Measurements from ENCODE around the gene HDAC4. TPM values are rescaled to one million over a fixed set of nuclear protein-coding genes. Genes with fewer than 3 reads are reported as not detected.

The HDAC4 gene
- total and polyA plus RNA-seq, 10 of the 15 experiments (the other 5 are each of a cell fraction or from before 2014, with no cell fraction given): 0.22 to 15.7 (median 4.8) TPM

DNA sequence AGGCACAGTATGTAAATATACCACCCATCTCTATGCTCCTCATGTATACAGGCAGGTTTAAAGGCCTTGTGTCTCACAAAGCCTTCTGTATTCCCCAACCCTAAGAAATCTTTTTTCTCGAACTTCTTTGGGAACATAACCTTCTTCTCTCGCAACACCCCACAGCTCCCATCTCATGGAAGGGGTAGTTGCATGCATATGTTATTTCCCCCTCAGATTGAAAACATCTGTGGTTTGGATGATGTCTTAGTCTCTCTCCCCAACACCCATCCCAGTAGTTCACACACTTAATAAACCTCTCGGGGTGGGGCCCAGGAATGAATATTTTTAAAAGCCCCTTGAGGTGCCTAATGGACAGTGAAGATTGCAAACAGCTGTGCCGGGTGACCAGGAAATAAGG, 21.0 kb upstream of the HDAC4 start:
- H3K27ac ChIP-seq (ENCODE audit: control insufficient read depth, insufficient read depth): no peak overlapping the region
- no peaks in the 10 kb centered on the region for H3K4me1 ChIP-seq (ENCODE audit: control insufficient read depth, insufficient read depth, low read length)
- ATAC-seq (no peak), FAIRE-seq (no peak), DNase-seq (ENCODE audit: low read depth, low spot score) (no peak)
- 28% methylated on average over 4 of the region's 4 CpGs for WGBS (ENCODE audit: insufficient coverage, insufficient replicate concordance, low lambda C conversion rate, missing lambda C conversion rate)
- no peaks in the 10 kb centered on the region for H3K79me2 ChIP-seq (ENCODE audit: control insufficient read depth, insufficient read depth, low read length)
- no peaks in the 10 kb centered on the region for H3K9me3 ChIP-seq (replicated peaks; ENCODE audit: control insufficient read depth, insufficient read depth, low read length)
- TF ChIP-seq STAT1 (conservative IDR thresholded peaks at IDR 0.05): no peak
- no peak for TF ChIP-seq PBX3 (IDR thresholded peaks at IDR 0.05; ENCODE audit: insufficient replicate concordance, low read depth, low read length)
- TF ChIP-seq RB1 (IDR thresholded peaks at IDR 0.05; ENCODE audit: borderline replicate concordance): no peak
- no peak for TF ChIP-seq GABPA (IDR thresholded peaks at IDR 0.05; ENCODE audit: low read depth)
- no peak for TF ChIP-seq ZNF24 (IDR thresholded peaks at IDR 0.05)
- TF ChIP-seq CHD4 (IDR thresholded peaks at IDR 0.05): no peak
- no peak for TF ChIP-seq FOXM1 (IDR thresholded peaks at IDR 0.05; ENCODE audit: low read depth, low read length)
- TF ChIP-seq IKZF2 (IDR thresholded peaks at IDR 0.05): no peak
- no peak for TF ChIP-seq MEF2A (IDR thresholded peaks at IDR 0.05; ENCODE audit: insufficient read depth, low read depth, low read length)
- TF ChIP-seq, protein P1, sequence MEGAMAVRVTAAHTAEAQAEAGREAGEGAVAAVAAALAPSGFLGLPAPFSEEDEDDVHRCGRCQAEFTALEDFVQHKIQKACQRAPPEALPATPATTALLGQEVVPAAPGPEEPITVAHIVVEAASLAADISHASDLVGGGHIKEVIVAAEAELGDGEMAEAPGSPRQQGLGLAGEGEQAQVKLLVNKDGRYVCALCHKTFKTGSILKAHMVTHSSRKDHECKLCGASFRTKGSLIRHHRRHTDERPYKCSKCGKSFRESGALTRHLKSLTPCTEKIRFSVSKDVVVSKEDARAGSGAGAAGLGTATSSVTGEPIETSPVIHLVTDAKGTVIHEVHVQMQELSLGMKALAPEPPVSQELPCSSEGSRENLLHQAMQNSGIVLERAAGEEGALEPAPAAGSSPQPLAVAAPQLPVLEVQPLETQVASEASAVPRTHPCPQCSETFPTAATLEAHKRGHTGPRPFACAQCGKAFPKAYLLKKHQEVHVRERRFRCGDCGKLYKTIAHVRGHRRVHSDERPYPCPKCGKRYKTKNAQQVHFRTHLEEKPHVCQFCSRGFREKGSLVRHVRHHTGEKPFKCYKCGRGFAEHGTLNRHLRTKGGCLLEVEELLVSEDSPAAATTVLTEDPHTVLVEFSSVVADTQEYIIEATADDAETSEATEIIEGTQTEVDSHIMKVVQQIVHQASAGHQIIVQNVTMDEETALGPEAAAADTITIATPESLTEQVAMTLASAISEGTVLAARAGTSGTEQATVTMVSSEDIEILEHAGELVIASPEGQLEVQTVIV (IDR thresholded peaks at IDR 0.05; ENCODE audit: borderline replicate concordance, partially characterized antibody): no peak
- TF ChIP-seq GATAD2B (conservative IDR thresholded peaks at IDR 0.05; ENCODE audit: low read depth): no peak
- TF ChIP-seq KLF5 (IDR thresholded peaks at IDR 0.05; ENCODE audit: partially characterized antibody): no peak
- no peak for TF ChIP-seq DPF2 (IDR thresholded peaks at IDR 0.05)
- RAD21 ChIA-PET (ENCODE audit: unreplicated experiment): no interaction called here
- no peaks in the 10 kb centered on the region for H4K20me1 ChIP-seq (ENCODE audit: control insufficient read depth, insufficient read depth)
- in situ Hi-C loops (cut with MboI): no loop called here
- no peak overlapping the region for H3K4me2 ChIP-seq (ENCODE audit: control insufficient read depth, insufficient read depth)
- CTCF ChIA-PET: interaction anchor here (1.2 kb wide), 1 partner anchor 40 kb away, joined by 4 read pairs; no protein-coding TSS in a partner anchor
- no peak overlapping the region for H3K4me3 ChIP-seq
- SMC1A ChIA-PET (ENCODE audit: uncharacterized antibody, unreplicated experiment): no interaction called here
- H2AFZ ChIP-seq (ENCODE audit: control insufficient read depth, low read depth, low read length): no peak overlapping the region
- peaks cover 0 to 2% of the 10 kb centered on the region in 2 experiments; a peak in 1 of 4 replicates for H3K27me3 ChIP-seq (replicated peaks in 1 of 2; ENCODE audit: control insufficient read depth in 2 of 2, insufficient read depth in 2 of 2, low read length in 1 of 2)
- H3K36me3 ChIP-seq (ENCODE audit: control insufficient read depth in 2 of 2, insufficient read depth in 2 of 2, low read length in 1 of 2): no peaks in the 10 kb centered on the region
- H3K9ac ChIP-seq (ENCODE audit: control insufficient read depth, insufficient read depth, low read length): no peak overlapping the region
- no TSS peak for BruUV-seq (replicated peaks)
- POLR2A ChIA-PET: no interaction called here
- intact Hi-C loops (cut with micrococcal nuclease; ENCODE audit: unreplicated experiment): no loop called here

Data from GM12878 (cell line).